AG04449 (cell line): ENCODE results near the gene STK11IP.

Source experiments
- CTCF ChIA-PET: fragments of 350-600 bp; formaldehyde crosslinking; extraction: SDS; loops from one replicate; lab custom pipeline; 2021; ENCODE audit warnings: antibody characterized with exemption; lab: Yijun Ruan, JAX
- POLR2A ChIA-PET: fragments of 400-600, 350-600 bp; formaldehyde crosslinking; extraction: SDS; loops from one replicate; lab custom pipeline; 2020; ENCODE audit warnings: antibody characterized with exemption, inconsistent platforms; lab: Yijun Ruan, JAX
- DNase-seq: peaks from one replicate; pipeline ENCODE4 v3.0.0-alpha.2; 2010; ENCODE audit warnings: low read depth, low spot score
- H3K4me3 ChIP-seq: 2 replicates; pipeline ENCODE4 v1.5.1; 2011; ENCODE audit warnings: low read depth, mild to moderate bottlenecking, control low read depth, low read length
- TF ChIP-seq, protein P1 (sequence below): IDR thresholded peaks from one replicate; pipeline ENCODE4 v1.5.1; 2011; ENCODE audit warnings: mild to moderate bottlenecking, moderate library complexity, low read length, control low read depth, inconsistent platforms; ENCODE audit not compliant: insufficient read depth; ENCODE audit errors: missing control alignments

STK11IP gene

GRCh38 chr2:219628235-219628985 lies 30.8 kb downstream of the STK11IP start:
- no peak for DNase-seq
- TF ChIP-seq, protein P1, sequence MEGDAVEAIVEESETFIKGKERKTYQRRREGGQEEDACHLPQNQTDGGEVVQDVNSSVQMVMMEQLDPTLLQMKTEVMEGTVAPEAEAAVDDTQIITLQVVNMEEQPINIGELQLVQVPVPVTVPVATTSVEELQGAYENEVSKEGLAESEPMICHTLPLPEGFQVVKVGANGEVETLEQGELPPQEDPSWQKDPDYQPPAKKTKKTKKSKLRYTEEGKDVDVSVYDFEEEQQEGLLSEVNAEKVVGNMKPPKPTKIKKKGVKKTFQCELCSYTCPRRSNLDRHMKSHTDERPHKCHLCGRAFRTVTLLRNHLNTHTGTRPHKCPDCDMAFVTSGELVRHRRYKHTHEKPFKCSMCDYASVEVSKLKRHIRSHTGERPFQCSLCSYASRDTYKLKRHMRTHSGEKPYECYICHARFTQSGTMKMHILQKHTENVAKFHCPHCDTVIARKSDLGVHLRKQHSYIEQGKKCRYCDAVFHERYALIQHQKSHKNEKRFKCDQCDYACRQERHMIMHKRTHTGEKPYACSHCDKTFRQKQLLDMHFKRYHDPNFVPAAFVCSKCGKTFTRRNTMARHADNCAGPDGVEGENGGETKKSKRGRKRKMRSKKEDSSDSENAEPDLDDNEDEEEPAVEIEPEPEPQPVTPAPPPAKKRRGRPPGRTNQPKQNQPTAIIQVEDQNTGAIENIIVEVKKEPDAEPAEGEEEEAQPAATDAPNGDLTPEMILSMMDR = no peak
- H3K4me3 ChIP-seq = peak overlapping the region; percentile 60
- ChIA-PET POLR2A (no interaction called here), CTCF (interaction anchor here (0.9 to 8.0 kb wide), 3 partner anchors 15 to 68 kb away, joined by 3 to 65 read pairs (median 6); no protein-coding TSS in a partner anchor)

GRCh38 chr2:219628986-219629901 lies 31.6 kb downstream of the STK11IP start:
- ChIA-PET CTCF (interaction anchor here (1.3 to 8.0 kb wide), 4 partner anchors 8 to 88 kb away, joined by 3 to 65 read pairs (median 6); no protein-coding TSS in a partner anchor), POLR2A (interaction anchor here (0.6 kb wide), 1 partner anchor 87 kb away, joined by 5 read pairs; no protein-coding TSS in a partner anchor)
- TF ChIP-seq, protein P1 = no peak
- H3K4me3 ChIP-seq = no peak overlapping the region
- no peak for DNase-seq

DNA sequence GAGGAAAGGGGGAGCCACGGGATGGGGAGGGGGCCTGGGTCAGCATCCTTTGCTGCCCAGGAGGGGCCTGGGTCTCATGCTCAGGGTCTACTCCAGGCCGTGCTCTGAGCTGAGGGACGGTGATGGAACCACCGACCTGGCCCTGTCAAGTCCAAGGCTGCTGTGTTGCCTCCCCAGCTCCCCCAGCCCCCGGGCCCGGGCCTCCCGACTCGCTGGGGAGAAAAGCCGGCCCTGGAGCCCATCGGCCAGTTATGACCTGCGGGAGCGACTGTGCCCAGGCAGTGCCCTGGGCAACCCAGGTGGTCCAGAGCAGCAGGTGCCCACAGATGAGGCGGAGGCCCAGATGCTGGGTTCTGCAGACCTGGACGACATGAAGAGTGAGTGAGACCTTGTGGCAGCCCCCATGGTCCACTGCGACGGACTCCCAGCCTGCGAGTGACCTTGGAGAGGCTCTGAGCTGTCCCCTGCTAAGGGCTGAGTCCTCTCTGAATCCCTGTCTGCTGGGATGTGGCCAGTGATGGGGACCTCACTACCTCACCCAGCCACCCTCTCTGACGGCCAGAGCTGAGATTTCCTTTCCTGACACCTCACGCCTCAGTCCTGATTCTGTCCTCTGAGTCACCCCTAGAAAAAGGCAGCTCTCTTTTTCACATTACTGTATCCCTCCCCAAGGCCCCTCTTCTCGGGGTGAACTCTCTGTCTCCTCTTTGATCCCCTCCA lies 32.5 kb downstream of the STK11IP start:
- ChIA-PET CTCF (interaction anchor here (1.3 to 8.0 kb wide), 4 partner anchors 9 to 89 kb away, joined by 3 to 65 read pairs (median 4); no protein-coding TSS in a partner anchor), POLR2A (no interaction called here)
- DNase-seq = no peak
- TF ChIP-seq, protein P1 = no peak
- no peak overlapping the region for H3K4me3 ChIP-seq

- CTCF ChIA-PET = interaction anchor here (1.3 to 8.0 kb wide), 4 partner anchors 8 to 89 kb away, joined by 3 to 65 read pairs (median 4); no protein-coding TSS in a partner anchor
- DNase-seq = no peak
- POLR2A ChIA-PET = no interaction called here
Measured at GRCh38 chr2:219630770-219631405, 33.2 kb downstream of the STK11IP start.

DNA sequence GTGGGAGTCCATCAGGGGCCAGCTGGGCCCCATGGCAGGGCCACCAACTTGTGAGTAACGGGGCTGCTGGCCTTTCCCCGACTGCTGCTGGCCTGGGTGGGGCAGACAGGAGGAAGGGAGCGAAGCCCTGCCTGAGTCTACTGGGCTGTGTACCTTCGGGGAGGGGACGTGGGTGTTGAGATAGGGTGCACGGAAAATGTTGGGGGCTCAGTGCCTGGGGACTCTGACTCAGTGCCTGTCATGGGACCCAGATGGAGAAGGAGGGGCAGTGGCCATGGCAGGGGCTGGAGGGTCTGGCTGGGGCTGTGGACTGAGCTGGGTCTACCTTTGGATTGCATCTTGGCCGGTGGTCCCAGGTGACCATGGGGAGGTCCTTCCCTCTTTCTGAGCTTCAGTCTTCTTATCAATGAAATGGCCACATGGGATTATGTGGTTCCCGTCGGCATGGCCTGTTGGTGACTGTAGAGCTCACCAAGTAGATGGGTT lies 33.8 kb downstream of the STK11IP start:
- TF ChIP-seq, protein P1 = no peak
- H3K4me3 ChIP-seq = no peak overlapping the region
- ChIA-PET CTCF (interaction anchor here (0.8 to 8.0 kb wide), 3 partner anchors 12 to 178 kb away, joined by 3 to 65 read pairs (median 9); no protein-coding TSS in a partner anchor), POLR2A (no interaction called here)
- DNase-seq = no peak

More at GRCh38 chr2:219630770-219631405, 33.2 kb downstream of the STK11IP start:
- TF ChIP-seq, protein P1 = no peak
- no peak overlapping the region for H3K4me3 ChIP-seq
